HL-60 (cell line): ENCODE results near the gene SLC4A9.

Experiments used
- DNase-seq, 2 experiments: peaks; one replicate each; pipeline ENCODE4 v3.0.0-alpha.2; 2010 to 2020; ENCODE audit warnings: low read depth in 1 of 2, low spot score in 1 of 2
- H3K27ac ChIP-seq: fragments of 250-450 bp; sonication (Bioruptor Pico); replicated peaks from 2 replicates; pipeline ENCODE4 v1.5.1; 2020; ENCODE audit warnings: mild to moderate bottlenecking, moderate library complexity
- H3K27me3 ChIP-seq: fragments of 250-450 bp; sonication (Bioruptor Pico); 2 replicates; pipeline ENCODE4 v1.5.1; 2021; ENCODE audit warnings: mild to moderate bottlenecking, moderate library complexity; ENCODE audit not compliant: insufficient read depth, poor library complexity, severe bottlenecking
- H3K4me3 ChIP-seq: replicated peaks from 2 replicates; pipeline ENCODE4 v1.5.1; 2011; ENCODE audit warnings: mild to moderate bottlenecking, control low read depth, low read length; ENCODE audit not compliant: insufficient read depth
- CTCF ChIP-seq: IDR thresholded peaks from one replicate; pipeline ENCODE4 v1.5.1; 2011; ENCODE audit warnings: low read length, control low read depth, inconsistent platforms; ENCODE audit not compliant: insufficient read depth
- GABPA ChIP-seq: IDR thresholded peaks from 2 replicates; pipeline ENCODE4 v1.6.1; 2012; ENCODE audit warnings: low read depth
- POLR2AphosphoS5 ChIP-seq: IDR thresholded peaks from 2 replicates; pipeline ENCODE4 v1.6.1; 2012; ENCODE audit warnings: low read depth
- SPI1 ChIP-seq: IDR thresholded peaks from 2 replicates; pipeline ENCODE4 v1.6.1; 2012; ENCODE audit warnings: low read depth, mild to moderate bottlenecking, borderline replicate concordance
- TF ChIP-seq, protein P1 (sequence below): IDR thresholded peaks from 2 replicates; pipeline ENCODE4 v1.6.1; 2012; ENCODE audit warnings: low read depth; ENCODE audit not compliant: insufficient replicate concordance

Gene SLC4A9

DNA sequence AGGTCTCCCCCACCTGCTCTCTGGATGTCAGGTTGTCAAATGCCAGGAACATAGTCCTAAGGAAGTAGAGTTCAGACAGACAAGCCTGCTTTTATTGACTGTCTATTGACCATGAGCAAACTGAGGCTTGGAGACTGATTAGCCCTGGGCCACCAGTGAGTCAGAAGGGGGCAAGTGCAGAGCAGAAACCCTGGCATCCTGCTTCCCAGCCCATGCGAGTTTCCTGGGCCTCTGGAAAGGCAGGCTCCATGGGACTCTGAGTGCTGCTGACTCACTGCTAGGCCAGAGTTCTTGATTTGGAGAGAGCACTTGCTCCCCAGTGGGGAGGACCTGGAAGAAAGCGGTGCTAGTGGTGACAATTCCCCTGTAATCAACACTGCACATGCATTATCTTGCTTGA, 10.8 kb upstream of the SLC4A9 start:
- Histone ChIP-seq H3K27me3 (no peaks in the 10 kb centered on the region), H3K27ac (no peak overlapping the region), H3K4me3 (no peak overlapping the region)
- DNase-seq: no peak
- no peak for TF ChIP-seq POLR2AphosphoS5
- no peak for TF ChIP-seq SPI1
- TF ChIP-seq CTCF: no peak
- TF ChIP-seq, protein P1, sequence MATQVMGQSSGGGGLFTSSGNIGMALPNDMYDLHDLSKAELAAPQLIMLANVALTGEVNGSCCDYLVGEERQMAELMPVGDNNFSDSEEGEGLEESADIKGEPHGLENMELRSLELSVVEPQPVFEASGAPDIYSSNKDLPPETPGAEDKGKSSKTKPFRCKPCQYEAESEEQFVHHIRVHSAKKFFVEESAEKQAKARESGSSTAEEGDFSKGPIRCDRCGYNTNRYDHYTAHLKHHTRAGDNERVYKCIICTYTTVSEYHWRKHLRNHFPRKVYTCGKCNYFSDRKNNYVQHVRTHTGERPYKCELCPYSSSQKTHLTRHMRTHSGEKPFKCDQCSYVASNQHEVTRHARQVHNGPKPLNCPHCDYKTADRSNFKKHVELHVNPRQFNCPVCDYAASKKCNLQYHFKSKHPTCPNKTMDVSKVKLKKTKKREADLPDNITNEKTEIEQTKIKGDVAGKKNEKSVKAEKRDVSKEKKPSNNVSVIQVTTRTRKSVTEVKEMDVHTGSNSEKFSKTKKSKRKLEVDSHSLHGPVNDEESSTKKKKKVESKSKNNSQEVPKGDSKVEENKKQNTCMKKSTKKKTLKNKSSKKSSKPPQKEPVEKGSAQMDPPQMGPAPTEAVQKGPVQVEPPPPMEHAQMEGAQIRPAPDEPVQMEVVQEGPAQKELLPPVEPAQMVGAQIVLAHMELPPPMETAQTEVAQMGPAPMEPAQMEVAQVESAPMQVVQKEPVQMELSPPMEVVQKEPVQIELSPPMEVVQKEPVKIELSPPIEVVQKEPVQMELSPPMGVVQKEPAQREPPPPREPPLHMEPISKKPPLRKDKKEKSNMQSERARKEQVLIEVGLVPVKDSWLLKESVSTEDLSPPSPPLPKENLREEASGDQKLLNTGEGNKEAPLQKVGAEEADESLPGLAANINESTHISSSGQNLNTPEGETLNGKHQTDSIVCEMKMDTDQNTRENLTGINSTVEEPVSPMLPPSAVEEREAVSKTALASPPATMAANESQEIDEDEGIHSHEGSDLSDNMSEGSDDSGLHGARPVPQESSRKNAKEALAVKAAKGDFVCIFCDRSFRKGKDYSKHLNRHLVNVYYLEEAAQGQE: no peak
- TF ChIP-seq GABPA: no peak

DNA sequence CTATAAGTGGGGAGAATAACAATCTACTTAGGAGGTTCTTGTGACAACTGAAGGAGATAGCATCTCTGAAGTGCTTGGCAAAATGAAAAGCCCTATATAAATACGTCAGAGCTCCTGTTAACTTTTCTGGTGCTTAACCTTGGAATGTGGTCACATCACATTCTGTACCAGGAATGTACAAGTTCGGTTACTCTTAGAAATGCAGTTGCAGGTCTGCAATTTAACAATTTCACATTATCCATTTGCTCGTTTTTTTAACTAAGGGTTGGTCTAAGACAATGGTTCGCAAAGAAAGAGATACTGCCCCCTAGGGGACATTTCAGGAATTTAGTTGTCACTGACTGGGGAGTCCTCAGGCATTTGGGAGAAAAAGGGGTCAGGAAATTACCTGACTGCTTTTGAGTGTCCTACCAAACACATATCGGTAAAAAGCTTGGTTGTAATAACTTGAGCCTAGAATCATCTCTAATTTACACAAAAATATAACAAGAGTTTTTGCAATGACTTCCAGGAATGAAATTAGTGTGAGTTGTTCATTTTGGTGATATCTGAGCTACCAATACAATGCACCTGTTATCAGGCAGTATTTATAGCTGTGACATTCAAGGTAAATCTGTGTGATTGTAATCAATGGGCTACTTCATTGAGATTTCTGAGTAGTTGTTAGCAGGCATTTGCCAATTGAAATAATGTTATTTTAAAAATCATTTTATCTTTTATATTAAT, 8.2 kb upstream of the SLC4A9 start:
- H3K27me3 ChIP-seq: no peaks in the 10 kb centered on the region
- H3K27ac ChIP-seq: no peak overlapping the region
- TF ChIP-seq SPI1 (no peak), GABPA (no peak), CTCF (peak; percentile 84)
- TF ChIP-seq, protein P1: no peak
- peak; percentile 52 to 74 for DNase-seq
- no peak overlapping the region for H3K4me3 ChIP-seq

GRCh38 chr5:140355546-140355945, 4.4 kb upstream of the SLC4A9 start:
- TF ChIP-seq GABPA: no peak
- Histone ChIP-seq H3K27me3 (no peaks in the 10 kb centered on the region), H3K27ac (no peak overlapping the region), H3K4me3 (no peak overlapping the region)
- peak; percentile 14 to 52 for DNase-seq

GRCh38 chr5:140356853-140357725, 2.9 kb upstream of the SLC4A9 start:
- no peak for DNase-seq
- TF ChIP-seq GABPA: no peak
- no peak for TF ChIP-seq CTCF
- no peak for TF ChIP-seq SPI1
- TF ChIP-seq, protein P1: no peak
- TF ChIP-seq POLR2AphosphoS5: no peak
- no peaks in the 10 kb centered on the region for H3K27me3 ChIP-seq
- H3K27ac ChIP-seq: no peak overlapping the region
- no peak overlapping the region for H3K4me3 ChIP-seq
